DND-41 (cell line): ENCODE measurements around the gene NKX3-2.

ENCODE experiments used
- EZH2 ChIP-seq: IDR thresholded peaks from 3 replicates; pipeline ENCODE4 v1.6.1; 2012; ENCODE audit warnings: borderline replicate concordance, low read depth, mild to moderate bottlenecking, moderate library complexity, low read length, inconsistent platforms; ENCODE audit not compliant: severe bottlenecking
- TF ChIP-seq, protein P1 (sequence below): IDR thresholded peaks from 2 replicates; pipeline ENCODE4 v1.5.1; 2012; ENCODE audit warnings: borderline replicate concordance, low read length, moderate library complexity, mild to moderate bottlenecking; ENCODE audit not compliant: poor library complexity, severe bottlenecking; ENCODE audit errors: extremely low read depth

DNA sequence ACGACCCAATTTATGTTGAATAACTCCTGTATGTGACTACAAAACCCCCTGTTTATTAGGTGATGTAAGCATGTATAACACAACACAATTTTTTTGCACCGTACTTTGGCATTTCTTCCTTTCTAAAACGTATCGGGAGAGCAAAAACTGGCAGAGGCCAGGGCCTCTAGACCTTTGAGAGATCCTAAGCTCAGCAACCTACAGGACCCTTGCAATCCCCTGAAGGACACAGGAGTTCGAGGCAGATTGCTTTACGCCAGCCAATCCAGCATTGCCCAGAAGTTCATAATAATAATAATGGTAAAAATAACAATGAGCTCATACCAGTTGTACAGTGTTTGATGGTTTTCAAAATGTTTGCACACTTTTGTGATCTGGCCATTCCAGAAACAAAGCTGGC is 7.7 kb downstream of the NKX3-2 start:
- TF ChIP-seq, protein P1, sequence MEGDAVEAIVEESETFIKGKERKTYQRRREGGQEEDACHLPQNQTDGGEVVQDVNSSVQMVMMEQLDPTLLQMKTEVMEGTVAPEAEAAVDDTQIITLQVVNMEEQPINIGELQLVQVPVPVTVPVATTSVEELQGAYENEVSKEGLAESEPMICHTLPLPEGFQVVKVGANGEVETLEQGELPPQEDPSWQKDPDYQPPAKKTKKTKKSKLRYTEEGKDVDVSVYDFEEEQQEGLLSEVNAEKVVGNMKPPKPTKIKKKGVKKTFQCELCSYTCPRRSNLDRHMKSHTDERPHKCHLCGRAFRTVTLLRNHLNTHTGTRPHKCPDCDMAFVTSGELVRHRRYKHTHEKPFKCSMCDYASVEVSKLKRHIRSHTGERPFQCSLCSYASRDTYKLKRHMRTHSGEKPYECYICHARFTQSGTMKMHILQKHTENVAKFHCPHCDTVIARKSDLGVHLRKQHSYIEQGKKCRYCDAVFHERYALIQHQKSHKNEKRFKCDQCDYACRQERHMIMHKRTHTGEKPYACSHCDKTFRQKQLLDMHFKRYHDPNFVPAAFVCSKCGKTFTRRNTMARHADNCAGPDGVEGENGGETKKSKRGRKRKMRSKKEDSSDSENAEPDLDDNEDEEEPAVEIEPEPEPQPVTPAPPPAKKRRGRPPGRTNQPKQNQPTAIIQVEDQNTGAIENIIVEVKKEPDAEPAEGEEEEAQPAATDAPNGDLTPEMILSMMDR, result no peak
- TF ChIP-seq EZH2, result no peak
